Pancreas (tissue), 10 donors: ENCODE results near the gene SLC1A7. TPM values are rescaled to one million over a fixed set of nuclear protein-coding genes. Genes with fewer than 3 reads are reported as not detected.

Source experiments
- ATAC-seq, 4 donors: fragments of 200-7000 bp; cut with Tn5 transposase; one replicate each; pipeline versions ENCODE4 v1.8.0 to v1.9.1; 2020; ENCODE audit warnings: mild to moderate bottlenecking in 4 of 4, moderate library complexity in 4 of 4
- DNase-seq, 6 donors: peaks; one replicate each; pipeline ENCODE4 v3.0.0-alpha.2; 2020
- FAIRE-seq: peaks from 2 replicates; lab custom pipeline; 2012; peaks lifted over from hg19 to GRCh38; lab: Jason Lieb, UNC
- H3K27ac ChIP-seq, 4 donors: fragments of 200-600 bp; sonication (generic); 1 replicate in 3 of 4; 2 replicates in 1 of 4; pipeline versions ENCODE4 v1.5.0 to v1.8.0; 2020
- H3K27me3 ChIP-seq, 4 donors: fragments of 200-600 bp; one replicate each; pipeline ENCODE4 v1.8.0; 2021
- H3K36me3 ChIP-seq, 3 donors: fragments of 200-600 bp; sonication (generic) in 1 of 3; one replicate each; pipeline versions ENCODE4 v1.5.0 to v1.8.0; 2020 to 2021
- H3K4me1 ChIP-seq, 3 donors: fragments of 200-600 bp; one replicate each; pipeline ENCODE4 v1.8.0; 2021
- H3K4me3 ChIP-seq, 4 donors: fragments of 200-600 bp; sonication (generic) in 2 of 4; one replicate each; pipeline versions ENCODE4 v1.5.0 to v1.8.0; 2020 to 2021
- H3K9me3 ChIP-seq, 4 donors: fragments of 200-600 bp; one replicate each; pipeline ENCODE4 v1.8.0; 2021
- WGBS, 2 donors: extraction: QIAGEN DNeasy Blood & Tissue Kit; methylation state at CpG; one replicate each; pipeline ENCODE4 v1.1.7; 2013; 5-methylcytosine and 5-hydroxymethylcytosine counted together
- intact Hi-C, 3 donors: fragments of 100-400 bp; cut with DNase I; formaldehyde crosslinking; loops; one replicate each; pipeline versions ENCODE4 v1.11.1 to v1.14.2; 2022
- polyA plus RNA-seq, 2 donors: library from polyadenylated mRNA; stranded (reverse); fragments of 200-250 nt; gene quantifications; one replicate each; pipeline ENCODE4 v1.2.3, GENCODE V29; 2013
- total RNA-seq, 6 donors: library from RNA; stranded (reverse); fragmentation: NEBNext Ultra II Directional in 4 of 6; extraction: Animal tissue kit (Norgen Biotek cat#: 25700) in 4 of 6; gene quantifications; one replicate each; pipeline versions ENCODE4 v1.2.1 to v1.2.4, GENCODE V29; 2021 to 2023
- TF ChIP-seq, protein P1 (sequence below), 4 donors: fragments of 200-600 bp; sonication (generic) in 3 of 4; IDR thresholded peaks; one replicate each; pipeline versions ENCODE4 v1.5.0 to v1.8.0; 2021; ENCODE audit warnings: antibody characterized with exemption in 4 of 4
- donor health status: healthy with polysubstance abuse.
- donor health status: DM: no; HTN: no; CAD: no; lungs with moderate emphysema.
- donor health status: DM: no; HTN: no; CAD: no.
- donor health status: control.
- donor health status: control.
- donor health status: Bipolar disorder and iron deficiency.
- donor health status: DM: yes; HTN: yes; CAD: no.
- donor health status: DM: no; HTN: no; CAD: no.
- donor health status: DM: no; HTN: no; CAD: no.
- donor health status: DM: yes; HTN: yes; CAD: no.

SLC1A7 gene
- total and polyA plus RNA-seq, 8 donors = 0.15 to 0.35 TPM; not detected in 6

DNA sequence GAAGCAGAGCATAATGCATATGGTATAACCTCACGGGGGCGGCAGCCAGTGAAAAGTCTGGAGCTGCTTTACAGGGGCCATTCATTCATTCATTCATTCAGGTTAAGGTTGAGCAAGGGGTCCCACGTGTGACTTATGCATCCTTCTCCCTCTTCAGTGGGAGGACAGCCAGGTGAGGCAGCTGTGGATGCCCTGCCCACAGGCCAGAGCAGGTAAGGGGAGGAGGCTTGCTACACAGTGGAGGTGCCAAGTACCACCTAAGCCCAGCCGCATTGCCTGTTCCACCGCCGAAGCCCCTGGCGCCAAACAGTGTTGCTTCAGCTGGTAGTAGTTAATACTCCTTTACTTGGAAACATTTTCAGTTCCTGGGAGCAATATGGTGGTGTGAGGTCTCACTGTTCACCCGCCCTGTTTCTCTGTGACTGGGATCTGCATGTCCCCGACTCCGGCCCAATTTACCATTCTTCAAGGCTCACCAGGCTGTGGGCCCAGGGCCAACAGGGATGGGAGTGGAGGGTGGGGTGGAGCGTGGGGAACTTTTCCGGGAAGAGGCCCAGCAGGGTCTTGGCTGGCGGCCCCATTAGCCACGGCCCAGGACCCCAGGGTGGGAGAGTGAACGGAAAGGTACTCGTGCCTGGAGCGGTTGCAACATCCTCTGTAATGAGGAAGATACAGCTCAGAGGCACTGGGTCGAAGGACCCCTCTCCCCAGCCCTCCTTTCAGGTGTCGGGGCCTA, 81.1 kb downstream of the SLC1A7 start:
- ATAC-seq (peak in 2 of 4 donors; percentile 8 to 12), DNase-seq (peak in 1 of 6 donors; percentile 46), FAIRE-seq (no peak)
- H3K4me3 ChIP-seq = peak overlapping the region; percentile 15 to 59 (median 46)
- no peaks in the 10 kb centered on the region for H3K27me3 ChIP-seq
- intact Hi-C loops = no loop called here
- peak overlapping the region in 2 of 4 donors; percentile 12 to 19 for H3K27ac ChIP-seq
- 49 to 56% methylated on average over 19 of the region's 19 CpGs for WGBS, 2 donors
- no peaks in the 10 kb centered on the region for H3K36me3 ChIP-seq
- no peaks in the 10 kb centered on the region for H3K9me3 ChIP-seq
- no peaks in the 10 kb centered on the region for H3K4me1 ChIP-seq
- TF ChIP-seq, protein P1, sequence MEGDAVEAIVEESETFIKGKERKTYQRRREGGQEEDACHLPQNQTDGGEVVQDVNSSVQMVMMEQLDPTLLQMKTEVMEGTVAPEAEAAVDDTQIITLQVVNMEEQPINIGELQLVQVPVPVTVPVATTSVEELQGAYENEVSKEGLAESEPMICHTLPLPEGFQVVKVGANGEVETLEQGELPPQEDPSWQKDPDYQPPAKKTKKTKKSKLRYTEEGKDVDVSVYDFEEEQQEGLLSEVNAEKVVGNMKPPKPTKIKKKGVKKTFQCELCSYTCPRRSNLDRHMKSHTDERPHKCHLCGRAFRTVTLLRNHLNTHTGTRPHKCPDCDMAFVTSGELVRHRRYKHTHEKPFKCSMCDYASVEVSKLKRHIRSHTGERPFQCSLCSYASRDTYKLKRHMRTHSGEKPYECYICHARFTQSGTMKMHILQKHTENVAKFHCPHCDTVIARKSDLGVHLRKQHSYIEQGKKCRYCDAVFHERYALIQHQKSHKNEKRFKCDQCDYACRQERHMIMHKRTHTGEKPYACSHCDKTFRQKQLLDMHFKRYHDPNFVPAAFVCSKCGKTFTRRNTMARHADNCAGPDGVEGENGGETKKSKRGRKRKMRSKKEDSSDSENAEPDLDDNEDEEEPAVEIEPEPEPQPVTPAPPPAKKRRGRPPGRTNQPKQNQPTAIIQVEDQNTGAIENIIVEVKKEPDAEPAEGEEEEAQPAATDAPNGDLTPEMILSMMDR (IDR thresholded peaks at IDR 0.05) = no peak

DNA sequence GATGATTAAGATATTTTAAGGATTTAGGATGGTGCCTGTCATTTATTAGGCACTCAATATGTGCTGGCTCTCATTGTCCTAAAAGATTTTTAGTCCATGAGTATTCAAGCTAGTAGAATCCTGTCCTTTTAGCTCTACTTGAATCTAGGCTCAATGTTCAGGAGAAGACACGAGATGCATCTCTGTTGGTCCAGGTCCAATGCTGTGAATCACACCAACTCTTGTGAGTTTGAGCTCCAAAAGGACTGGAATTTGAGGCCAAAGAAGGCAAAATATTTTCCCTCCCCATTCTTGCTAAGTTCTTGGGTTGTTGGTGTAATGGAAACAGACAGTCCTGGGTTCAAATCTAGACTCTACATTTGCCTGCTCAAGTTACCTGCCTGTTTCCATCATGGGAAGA, 81.9 kb downstream of the SLC1A7 start:
- H3K4me3 ChIP-seq = no peak overlapping the region
- H3K4me1 ChIP-seq = no peaks in the 10 kb centered on the region
- intact Hi-C loops = no loop called here
- H3K9me3 ChIP-seq = no peaks in the 10 kb centered on the region
- H3K27ac ChIP-seq = no peak overlapping the region
- FAIRE-seq = no peak
- 76 to 79% methylated on average over 1 of the region's 1 CpG for WGBS, 2 donors
- no peaks in the 10 kb centered on the region for H3K27me3 ChIP-seq
- no peak for ATAC-seq
- TF ChIP-seq, protein P1 (IDR thresholded peaks at IDR 0.05) = no peak
- no peaks in the 10 kb centered on the region for H3K36me3 ChIP-seq
- no peak for DNase-seq

DNA sequence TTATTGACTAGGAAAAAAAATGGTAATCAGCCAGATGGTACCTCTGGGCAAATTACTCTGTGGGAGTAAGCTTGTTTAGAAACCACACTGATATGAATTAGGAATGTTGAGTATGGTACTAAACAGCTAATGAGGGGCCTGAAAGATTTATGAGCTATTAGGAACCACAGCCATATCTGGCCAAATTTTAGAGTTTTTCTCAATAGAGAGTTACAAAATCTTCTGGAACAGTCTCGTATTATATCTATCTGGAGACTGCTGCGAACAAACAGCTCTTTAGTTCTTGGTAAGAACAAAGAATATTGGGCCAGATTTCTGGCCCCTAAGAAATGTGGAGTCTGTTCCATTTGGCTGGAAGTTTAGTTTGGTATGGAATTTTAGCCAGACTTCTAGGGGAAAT, 85.3 kb downstream of the SLC1A7 start:
- Histone ChIP-seq H3K4me3 (no peak overlapping the region), H3K27me3 (no peaks in the 10 kb centered on the region), H3K27ac (no peak overlapping the region), H3K36me3 (no peaks in the 10 kb centered on the region), H3K4me1 (no peaks in the 10 kb centered on the region), H3K9me3 (no peaks in the 10 kb centered on the region)
- WGBS, 2 donors = 77 to 79% methylated on average over 2 of the region's 2 CpGs
- TF ChIP-seq, protein P1 (IDR thresholded peaks at IDR 0.05) = no peak
- DNase-seq = no peak
- peak in 1 of 4 donors; percentile 18 for ATAC-seq
- no peak for FAIRE-seq
- intact Hi-C loops = no loop called here

DNA sequence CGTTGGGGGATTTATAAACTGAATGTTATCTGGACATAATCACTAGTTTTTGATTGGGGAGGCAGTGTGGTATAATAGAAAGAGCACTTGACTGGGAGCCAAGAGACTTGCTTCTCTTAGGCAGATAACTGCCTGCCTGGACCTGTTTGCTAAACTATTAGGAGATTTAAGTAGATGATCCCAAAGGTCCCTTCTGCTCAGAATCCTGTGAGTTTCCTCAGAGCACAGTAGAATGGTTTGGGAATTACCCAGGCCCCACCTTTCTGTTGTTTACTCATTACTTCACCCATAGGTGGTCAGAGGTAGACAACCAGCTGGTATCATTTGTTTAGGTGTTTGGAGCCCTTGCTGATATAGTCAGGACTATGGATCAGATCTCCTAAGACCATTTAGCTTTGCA, 90.8 kb downstream of the SLC1A7 start:
- TF ChIP-seq, protein P1 (IDR thresholded peaks at IDR 0.05) = no peak
- WGBS, 2 donors = 37 to 46% methylated on average over 1 of the region's 1 CpG

DNA sequence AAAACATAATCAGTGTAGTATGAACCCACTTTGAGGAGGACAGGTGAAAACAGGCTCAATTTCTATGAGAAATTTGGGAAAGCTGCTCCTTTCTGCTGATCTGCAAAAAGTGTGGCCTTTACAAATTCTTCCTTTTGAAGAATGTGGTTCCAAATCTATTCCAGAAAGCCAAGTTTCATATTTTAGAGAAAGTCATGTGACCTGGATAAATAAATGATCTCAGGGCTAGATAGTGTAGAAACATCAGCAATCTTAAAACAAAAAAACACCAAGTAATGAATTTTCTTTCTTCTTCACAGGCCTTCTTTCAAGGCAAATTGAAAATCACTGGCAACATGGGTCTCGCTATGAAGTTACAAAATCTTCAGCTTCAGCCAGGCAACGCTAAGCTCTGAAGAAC, 92.1 kb downstream of the SLC1A7 start:
- no peak for FAIRE-seq
- TF ChIP-seq, protein P1 (IDR thresholded peaks at IDR 0.05) = no peak
- ATAC-seq = no peak
- H3K4me3 ChIP-seq = no peak overlapping the region
- no peaks in the 10 kb centered on the region for H3K27me3 ChIP-seq
- H3K27ac ChIP-seq = no peak overlapping the region
- H3K4me1 ChIP-seq = peaks cover 7 to 9% (median 8%) of the 10 kb centered on the region in 3 donors
- 93 to 94% methylated on average over 2 of the region's 2 CpGs for WGBS, 2 donors
- no peak for DNase-seq
- intact Hi-C loops = no loop called here
- no peaks in the 10 kb centered on the region for H3K9me3 ChIP-seq
- peaks cover 0 to 12% (median 5%) of the 10 kb centered on the region in 3 donors for H3K36me3 ChIP-seq

More for the DNA sequence above, 90.8 kb downstream of the SLC1A7 start:
- Histone ChIP-seq H3K36me3 (peaks cover 0 to 12% (median 5%) of the 10 kb centered on the region in 3 donors), H3K27me3 (no peaks in the 10 kb centered on the region), H3K4me3 (no peak overlapping the region), H3K4me1 (peaks cover 4 to 7% (median 5%) of the 10 kb centered on the region in 3 donors), H3K9me3 (no peaks in the 10 kb centered on the region), H3K27ac (no peak overlapping the region)
- DNase-seq (no peak), ATAC-seq (no peak), FAIRE-seq (no peak)
- intact Hi-C loops = no loop called here
